K562 (cell line): Measurements from ENCODE around the gene RAD1. TPM values are rescaled to one million over a fixed set of nuclear protein-coding genes. Genes with fewer than 3 reads are reported as not detected.

Source experiments
- ARHGAP35 ChIP-seq: fragments of 450-650 bp; IDR thresholded peaks from 2 replicates; pipeline ENCODE4 v1.6.1; 2018; ENCODE audit not compliant: partially characterized antibody
- ATF4 ChIP-seq: fragments of 450-650 bp; formaldehyde crosslinking; IDR thresholded peaks from 2 replicates; pipeline ENCODE4 v1.4.0; 2022; ENCODE audit warnings: mild to moderate bottlenecking, moderate library complexity
- E2F1 ChIP-seq: sonication (generic); formaldehyde crosslinking; IDR thresholded peaks from 2 replicates; pipeline ENCODE4 v1.8.1; 2023; ENCODE audit warnings: mild to moderate bottlenecking, missing genetic modification reagents, moderate library complexity
- IRF1 ChIP-seq: sonication (generic); formaldehyde crosslinking; IDR thresholded peaks from 2 replicates; pipeline ENCODE4 v1.8.0; 2022; ENCODE audit warnings: missing genetic modification reagents, mild to moderate bottlenecking, borderline replicate concordance
- MTA2 ChIP-seq: fragments of 450-650 bp; IDR thresholded peaks from 2 replicates; pipeline ENCODE4 v1.6.1; 2016; ENCODE audit warnings: low read depth
- MTA3 ChIP-seq: fragments of 450-650 bp; formaldehyde crosslinking; IDR thresholded peaks from 2 replicates; pipeline ENCODE4 v1.6.1; 2017; ENCODE audit warnings: mild to moderate bottlenecking, borderline replicate concordance
- NFIC ChIP-seq: fragments of 450-650 bp; IDR thresholded peaks from 2 replicates; pipeline ENCODE4 v1.6.1; 2017; ENCODE audit warnings: mild to moderate bottlenecking, inconsistent platforms
- PHB2 ChIP-seq: fragments of 450-650 bp; IDR thresholded peaks from 2 replicates; pipeline ENCODE4 v1.6.1; 2017; ENCODE audit warnings: low read depth
- RBFOX2 ChIP-seq: fragments of 200-400 bp; formaldehyde crosslinking; IDR thresholded peaks from 2 replicates; pipeline ENCODE4 v1.6.1; 2017; ENCODE audit warnings: low read depth, mild to moderate bottlenecking, low read length, moderate library complexity
- SAFB2 ChIP-seq: fragments of 200-400 bp; formaldehyde crosslinking; IDR thresholded peaks from 2 replicates; pipeline ENCODE4 v1.6.1; 2018; ENCODE audit warnings: borderline replicate concordance, low read length, low read depth, moderate library complexity; ENCODE audit not compliant: severe bottlenecking
- UBTF ChIP-seq, 2 experiments: IDR thresholded peaks; 2 replicates each; pipeline ENCODE4 v1.6.1; 2012; ENCODE audit warnings: improper control_type of control experiment in 2 of 2, low read depth in 2 of 2, low read length in 2 of 2, borderline replicate concordance in 1 of 2
- ZNF143 ChIP-seq: sonication (generic); formaldehyde crosslinking; IDR thresholded peaks from 2 replicates; pipeline ENCODE4 v1.9.0; 2022; ENCODE audit warnings: mild to moderate bottlenecking, missing genetic modification reagents
- ZNF174 ChIP-seq: fragments of 250-450 bp; sonication (Bioruptor Pico); IDR thresholded peaks from 2 replicates; pipeline ENCODE4 v1.4.0; 2020; ENCODE audit warnings: mild to moderate bottlenecking
- ZNF407 ChIP-seq: fragments of 450-650 bp; IDR thresholded peaks from 2 replicates; pipeline ENCODE4 v1.6.1; 2016; ENCODE audit warnings: low read depth
- polyA plus RNA-seq, 8 experiments: library from polyadenylated mRNA; depleted of rRNA in 4 of 8; stranded (reverse) in 5 of 8; unstranded in 3 of 8; fragments of >200 nt; fragmentation: Nextera tagmentation in 2 of 8; fragmentation: Illumina TruSeq in 1 of 8; extraction: Ambion mirVana in 2 of 8; extraction: Trizol in 1 of 8; gene quantifications; 2 replicates each; pipeline versions ENCODE4 v1.2.1 to v1.2.3, GENCODE V29; 2011 to 2014; ENCODE audit warnings: inconsistent platforms in 1 of 8, missing spikeins in 1 of 8
- total RNA-seq, 7 experiments: library from RNA; depleted of rRNA in 6 of 7; stranded (reverse); fragments of >200 nt in 6 of 7; fragmentation: Illumina TruSeq in 2 of 7; extraction: Trizol in 2 of 7; gene quantifications; 2 replicates each; pipeline versions ENCODE4 v1.2.1 to v1.2.3, GENCODE V29; 2011 to 2021; ENCODE audit warnings: low replicate concordance in 1 of 7

Gene RAD1
- total and polyA plus RNA-seq, 9 of the 15 experiments (the other 6 are each of a cell fraction or from before 2014, with no cell fraction given), result 44.5 to 148 (median 60.8) TPM

GRCh38 chr5:34915139-34915855 lies at the start of gene RAD1, which contains the start of gene BRIX1 (continued):
- TF ChIP-seq ZNF143, result no peak
- peak; percentile 99 for TF ChIP-seq ZNF407
- TF ChIP-seq E2F1 (CRISPR knock-in tag), result 0 out of 2 replicates have a peak, but pooled peaks have one; percentile 39
- TF ChIP-seq UBTF (IDR thresholded peaks at IDR 0.05; ENCODE audit: borderline replicate concordance in 1 of 2, low read depth in 2 of 2, low read length in 2 of 2), result peak; percentile 80 to 85
- no peak for TF ChIP-seq IRF1
- TF ChIP-seq PHB2, result no peak
- no peak for TF ChIP-seq ARHGAP35
- TF ChIP-seq RBFOX2, result peak; percentile 99
- peak; percentile 98 for TF ChIP-seq MTA3
- TF ChIP-seq NFIC, result peak; percentile 46
- TF ChIP-seq MTA2, result no peak
- no peak for TF ChIP-seq SAFB2
- no peak for TF ChIP-seq ATF4
- no peak for TF ChIP-seq ZNF174 (CRISPR knock-in tag)
